Measurements from ENCODE around the gene GIGYF2.

The GIGYF2 gene

DNA sequence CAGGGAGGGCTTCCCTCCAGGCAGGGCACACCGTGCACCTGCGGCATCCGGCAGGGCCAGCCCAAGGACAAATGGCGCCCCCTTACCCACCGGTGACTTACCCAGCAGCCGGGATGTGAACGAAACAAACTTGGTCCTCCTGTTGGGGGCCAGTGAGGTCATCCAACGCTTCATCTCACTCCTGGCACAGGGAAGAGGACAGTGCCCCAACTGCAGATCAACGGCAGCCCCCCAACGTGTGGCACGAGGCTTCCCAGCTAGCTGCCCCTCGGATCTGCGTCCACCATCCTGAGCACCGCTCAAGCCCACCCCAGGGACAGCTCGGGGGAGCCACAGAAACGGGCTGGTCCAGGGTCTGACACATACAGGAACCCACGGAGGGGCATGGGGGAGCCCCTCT, 185.0 kb downstream of the GIGYF2 start:
- no peak overlapping the region for H3K4me3 ChIP-seq (ENCODE audit: low read depth, low read length)
- DNase-seq (ENCODE audit: low read depth): no peak
- TF ChIP-seq, protein P1, sequence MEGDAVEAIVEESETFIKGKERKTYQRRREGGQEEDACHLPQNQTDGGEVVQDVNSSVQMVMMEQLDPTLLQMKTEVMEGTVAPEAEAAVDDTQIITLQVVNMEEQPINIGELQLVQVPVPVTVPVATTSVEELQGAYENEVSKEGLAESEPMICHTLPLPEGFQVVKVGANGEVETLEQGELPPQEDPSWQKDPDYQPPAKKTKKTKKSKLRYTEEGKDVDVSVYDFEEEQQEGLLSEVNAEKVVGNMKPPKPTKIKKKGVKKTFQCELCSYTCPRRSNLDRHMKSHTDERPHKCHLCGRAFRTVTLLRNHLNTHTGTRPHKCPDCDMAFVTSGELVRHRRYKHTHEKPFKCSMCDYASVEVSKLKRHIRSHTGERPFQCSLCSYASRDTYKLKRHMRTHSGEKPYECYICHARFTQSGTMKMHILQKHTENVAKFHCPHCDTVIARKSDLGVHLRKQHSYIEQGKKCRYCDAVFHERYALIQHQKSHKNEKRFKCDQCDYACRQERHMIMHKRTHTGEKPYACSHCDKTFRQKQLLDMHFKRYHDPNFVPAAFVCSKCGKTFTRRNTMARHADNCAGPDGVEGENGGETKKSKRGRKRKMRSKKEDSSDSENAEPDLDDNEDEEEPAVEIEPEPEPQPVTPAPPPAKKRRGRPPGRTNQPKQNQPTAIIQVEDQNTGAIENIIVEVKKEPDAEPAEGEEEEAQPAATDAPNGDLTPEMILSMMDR (IDR thresholded peaks at IDR 0.05; ENCODE audit: insufficient read depth, low read depth, low read length, missing control alignments): no peak

DNA sequence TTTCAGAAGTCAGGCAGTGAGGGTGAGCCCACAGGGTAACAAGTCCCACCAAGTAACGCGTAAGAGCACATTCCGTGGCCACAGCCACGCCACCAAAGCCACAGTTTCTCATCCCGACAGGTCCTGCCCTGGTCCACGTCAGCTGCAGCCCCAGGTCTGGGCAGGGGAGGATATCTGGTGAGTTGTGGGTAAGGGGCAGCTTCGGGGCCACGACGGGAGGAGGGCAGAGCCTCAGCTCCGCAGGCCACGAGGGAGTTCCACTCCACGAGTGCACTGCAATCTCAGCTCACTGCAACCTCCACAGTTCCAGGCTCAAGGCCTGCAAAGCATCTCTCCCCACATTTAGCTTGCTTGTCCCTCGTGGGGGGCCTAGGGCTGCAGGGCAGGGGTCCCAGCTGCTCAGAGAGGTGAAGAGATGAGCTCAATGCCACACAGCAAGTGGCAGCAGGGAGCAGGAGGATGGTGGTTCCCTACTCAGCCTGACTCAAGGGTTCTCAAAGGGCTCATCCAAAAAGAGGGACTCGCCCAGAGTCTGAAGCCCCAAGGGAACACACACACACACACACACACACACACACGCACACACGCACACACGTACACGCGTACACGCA, 185.5 kb downstream of the GIGYF2 start:
- H3K4me3 ChIP-seq (ENCODE audit: low read depth, low read length): no peak overlapping the region
- TF ChIP-seq, protein P1 (IDR thresholded peaks at IDR 0.05; ENCODE audit: insufficient read depth, low read depth, low read length, missing control alignments): no peak
- no peak for DNase-seq (ENCODE audit: low read depth)

DNA sequence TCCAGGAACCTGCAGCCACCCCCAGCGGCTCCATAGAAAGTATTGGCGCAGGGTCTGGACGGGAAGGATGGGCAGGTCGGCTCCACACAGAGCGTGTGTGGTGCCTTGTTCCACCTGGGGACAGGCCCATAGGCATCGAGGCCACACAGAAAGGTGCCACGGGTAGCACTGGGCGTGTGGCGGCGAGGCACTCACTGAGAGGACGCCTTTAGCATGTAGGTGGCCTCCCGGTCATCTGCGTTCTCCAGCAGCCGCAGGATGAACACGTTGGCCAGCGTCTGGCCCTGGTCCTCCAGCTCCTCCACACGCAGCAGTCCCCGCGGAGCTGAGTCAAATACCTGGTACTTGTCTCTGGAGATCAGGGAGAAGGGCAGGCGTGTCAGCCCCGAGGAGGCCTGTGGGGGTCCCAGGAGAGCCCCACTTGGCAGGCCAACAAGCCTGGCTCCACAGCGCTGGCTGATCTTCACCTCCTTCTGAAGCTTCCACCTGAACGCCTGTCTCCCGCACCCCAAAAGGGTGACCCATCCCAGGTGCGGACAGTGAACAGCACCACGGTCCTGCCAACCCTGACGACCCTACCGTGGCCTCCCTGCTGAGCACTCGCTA, 186.1 kb downstream of the GIGYF2 start:
- TF ChIP-seq, protein P1 (IDR thresholded peaks at IDR 0.05; ENCODE audit: insufficient read depth, low read depth, low read length, missing control alignments): no peak
- DNase-seq (ENCODE audit: low read depth): no peak
- H3K4me3 ChIP-seq (ENCODE audit: low read depth, low read length): no peak overlapping the region

DNA sequence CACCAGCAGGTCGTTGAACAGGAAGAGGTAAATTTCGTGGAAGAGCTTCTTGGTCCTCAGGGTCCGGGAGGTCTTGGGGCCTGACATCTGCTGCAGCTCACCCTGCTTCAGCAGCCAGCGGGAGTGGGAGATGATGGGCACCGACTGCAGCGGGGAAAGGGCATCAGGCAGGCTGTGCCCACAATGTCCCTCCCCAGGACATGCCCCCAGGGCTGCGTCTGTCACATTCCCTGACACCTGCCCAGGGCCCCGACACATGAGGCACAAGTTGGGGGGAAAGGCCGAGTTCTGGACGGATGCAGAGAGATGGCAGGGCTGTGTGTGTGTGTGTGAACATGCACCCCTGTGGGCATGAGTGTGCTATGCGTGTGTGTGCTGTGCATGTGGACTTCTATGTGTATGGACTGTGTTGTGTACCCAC, 186.9 kb downstream of the GIGYF2 start:
- no peak overlapping the region for H3K4me3 ChIP-seq (ENCODE audit: low read depth, low read length)
- no peak for DNase-seq (ENCODE audit: low read depth)
- TF ChIP-seq, protein P1 (IDR thresholded peaks at IDR 0.05; ENCODE audit: insufficient read depth, low read depth, low read length, missing control alignments): no peak

DNA sequence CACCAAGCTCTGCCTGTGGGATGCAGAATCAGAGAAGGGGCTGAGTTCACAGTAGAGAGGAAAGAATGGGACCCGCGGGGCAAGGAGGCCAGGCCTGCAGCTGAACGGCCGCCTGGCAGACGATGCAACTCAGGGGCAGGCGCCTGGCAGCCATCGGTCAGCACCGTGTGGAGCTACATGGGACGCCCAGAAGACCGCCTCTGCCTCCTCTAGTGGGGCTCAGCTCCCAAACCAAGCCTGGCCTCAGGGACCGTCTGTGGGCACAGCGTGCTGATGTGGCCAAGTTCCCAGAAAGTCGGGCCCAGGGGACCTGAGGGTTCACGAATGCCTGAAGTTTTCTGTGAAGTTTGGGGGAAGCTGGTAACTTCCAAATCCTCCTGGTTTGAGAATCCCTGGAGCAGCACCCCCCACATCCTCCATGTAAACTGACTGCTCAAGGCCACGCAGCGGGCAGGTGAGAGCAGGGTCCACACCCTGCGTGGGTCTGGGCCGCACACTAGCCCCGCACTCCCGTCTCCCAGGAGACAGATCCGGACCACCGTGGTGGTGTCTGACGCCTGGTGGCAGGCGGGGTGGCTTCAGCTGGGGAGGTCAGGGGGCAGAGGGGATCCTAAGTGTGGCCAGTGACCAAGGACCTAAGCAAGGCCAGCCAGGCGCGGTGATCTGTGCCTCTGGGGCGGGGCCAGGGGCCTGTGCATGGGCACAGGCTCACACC, 187.6 kb downstream of the GIGYF2 start:
- DNase-seq (ENCODE audit: low read depth): no peak
- no peak overlapping the region for H3K4me3 ChIP-seq (ENCODE audit: low read depth, low read length)
- TF ChIP-seq, protein P1 (IDR thresholded peaks at IDR 0.05; ENCODE audit: insufficient read depth, low read depth, low read length, missing control alignments): no peak

DNA sequence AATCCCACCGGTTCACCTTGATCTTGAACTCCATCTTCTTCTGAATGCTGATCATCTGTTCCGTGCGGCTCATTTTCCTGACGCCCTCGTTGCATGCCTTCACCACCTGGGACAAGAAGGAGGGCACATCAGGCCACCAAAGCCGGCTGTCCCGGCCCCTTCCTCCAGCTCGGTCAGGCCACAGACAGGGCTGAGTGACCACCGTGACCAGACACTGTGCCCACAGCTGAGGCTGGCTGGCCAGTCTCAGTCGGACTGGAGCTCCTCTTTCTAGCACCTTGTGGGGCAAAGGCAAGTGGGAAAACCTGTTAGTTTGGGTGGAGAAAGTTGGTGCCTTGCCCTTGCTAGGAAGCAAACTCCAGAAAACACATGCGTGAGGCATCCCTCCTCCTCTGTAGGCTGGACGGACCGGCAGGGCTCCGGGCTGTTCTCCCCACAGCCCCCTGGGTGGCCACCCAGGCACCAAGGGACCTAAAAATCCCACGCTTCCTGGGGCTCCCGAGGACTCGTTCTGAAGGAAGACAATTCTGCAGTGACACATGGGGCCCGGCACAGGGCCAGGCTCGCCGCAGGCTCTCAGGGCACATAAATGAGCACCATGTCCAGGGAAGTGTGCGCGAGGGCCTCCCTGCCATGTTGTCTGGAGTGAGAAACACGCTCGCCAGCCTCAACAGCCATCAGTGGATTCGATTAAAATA, 188.3 kb downstream of the GIGYF2 start:
- DNase-seq (ENCODE audit: low read depth): no peak
- H3K4me3 ChIP-seq (ENCODE audit: low read depth, low read length): no peak overlapping the region
- TF ChIP-seq, protein P1 (IDR thresholded peaks at IDR 0.05; ENCODE audit: insufficient read depth, low read depth, low read length, missing control alignments): no peak
